ENCODE results near the gene TAF6L. TPM values are rescaled to one million over a fixed set of nuclear protein-coding genes. Genes with fewer than 3 reads are reported as not detected.
"Not testable (repeated sequence)": the region's sequence is repeated elsewhere in the genome, so short reads cannot be mapped to it uniquely, and the experiment has no call there.

TAF6L gene
- polyA plus RNA-seq, 1 donor, result 17.0 TPM

GRCh38 chr11:62757846-62758788 lies 13.1 kb upstream of the TAF6L start:
- no peak for DNase-seq (ENCODE audit: low read depth)

- not testable (repeated sequence) for DNase-seq (ENCODE audit: low read depth)
Observed at GRCh38 chr11:62760867-62761227, 10.3 kb upstream of the TAF6L start.

- no peak for DNase-seq (ENCODE audit: low read depth)
Observed at GRCh38 chr11:62770778-62771143, 435 bp upstream of the TAF6L start.

GRCh38 chr11:62774407-62774806 lies 3.2 kb downstream of the TAF6L start:
- no peak for DNase-seq (ENCODE audit: low read depth)

- no peak for DNase-seq (ENCODE audit: low read depth)
Observed at GRCh38 chr11:62775646-62776045, 4.5 kb downstream of the TAF6L start.

- DNase-seq (ENCODE audit: low read depth), result no peak
Observed at GRCh38 chr11:62777389-62777788, 6.2 kb downstream of the TAF6L start.

- no peak for DNase-seq (ENCODE audit: low read depth)
Observed at GRCh38 chr11:62778441-62778840, 7.2 kb downstream of the TAF6L start.

GRCh38 chr11:62782753-62783152 lies 11.6 kb downstream of the TAF6L start:
- no peak for DNase-seq (ENCODE audit: low read depth)

- DNase-seq (ENCODE audit: low read depth), result peak; percentile 60
Observed at GRCh38 chr11:62786318-62787004, 15.3 kb downstream of the TAF6L start.

GRCh38 chr11:62787005-62787759 lies 16.0 kb downstream of the TAF6L start, which contains the start of gene TMEM179B:
TSS of gene TMEM179B (plus strand) at chr11:62787402. CDS start at chr11:62787432, 30 bp downstream.
- DNase-seq (ENCODE audit: low read depth), result peak; percentile 94

- no peak for DNase-seq (ENCODE audit: low read depth)
Observed at GRCh38 chr11:62788991-62789390, 17.8 kb downstream of the TAF6L start.

GRCh38 chr11:62789576-62789975 lies 18.4 kb downstream of the TAF6L start:
- DNase-seq (ENCODE audit: low read depth), result no peak

- DNase-seq (ENCODE audit: low read depth), result no peak
Observed at GRCh38 chr11:62791501-62792201, 20.5 kb downstream of the TAF6L start, which contains the start of gene TMEM223. TSS of gene TMEM223 (minus strand) at chr11:62792006. CDS start at chr11:62791994, 12 bp downstream.

- no peak for DNase-seq (ENCODE audit: low read depth)
Observed at GRCh38 chr11:62792202-62792575, 21.0 kb downstream of the TAF6L start.

- DNase-seq (ENCODE audit: low read depth), result no peak
Observed at GRCh38 chr11:62794201-62794775, 23.1 kb downstream of the TAF6L start.

GRCh38 chr11:62796281-62796680 lies 25.1 kb downstream of the TAF6L start:
- no peak for DNase-seq (ENCODE audit: low read depth)

- no peak for DNase-seq (ENCODE audit: low read depth)
Observed at GRCh38 chr11:62799486-62799885, 28.3 kb downstream of the TAF6L start.

GRCh38 chr11:62801071-62801470 lies 29.9 kb downstream of the TAF6L start:
- no peak for DNase-seq (ENCODE audit: low read depth)

- no peak for DNase-seq (ENCODE audit: low read depth)
Observed at GRCh38 chr11:62804310-62805075, 33.3 kb downstream of the TAF6L start.
